CD4-positive, alpha-beta T cell treated with Interferon gamma for 1 hour (primary cell): ENCODE results near the gene CTNNA3.

Source experiments
- DNase-seq: peaks from one replicate; pipeline ENCODE4 v3.0.0-alpha.2; 2020

The CTNNA3 gene

DNA sequence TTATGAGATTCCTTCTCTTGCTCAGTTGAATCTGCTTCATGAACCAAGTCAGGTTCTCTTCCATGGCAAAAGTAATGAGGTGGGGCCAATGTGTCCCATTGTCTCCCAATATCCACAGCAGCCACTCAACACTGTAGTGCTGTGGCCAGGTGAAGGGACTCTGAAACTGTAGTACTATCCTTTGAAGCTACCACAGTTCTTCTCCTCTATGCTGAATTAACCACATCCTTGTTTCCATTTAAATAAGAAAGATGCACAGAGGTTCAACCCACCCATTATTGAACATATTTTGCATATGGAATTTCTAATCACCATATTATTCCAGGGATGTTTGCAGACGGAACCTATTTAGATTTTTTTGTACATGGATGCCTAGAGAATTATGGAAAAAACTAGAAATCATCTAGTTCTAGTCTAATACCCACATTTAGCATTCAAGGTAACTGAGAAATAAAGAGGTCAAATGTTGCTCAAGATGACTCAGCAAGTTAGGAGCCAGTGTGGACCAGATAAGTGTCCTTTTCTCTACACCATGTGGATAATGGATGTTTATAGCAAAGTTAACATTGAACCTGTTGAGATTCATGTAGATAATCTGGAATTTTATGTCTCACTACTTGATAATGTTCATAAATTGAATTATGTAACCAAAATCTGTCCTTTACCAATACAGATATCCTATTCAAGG, 705.7 kb downstream of the CTNNA3 start:
- no peak for DNase-seq

DNA sequence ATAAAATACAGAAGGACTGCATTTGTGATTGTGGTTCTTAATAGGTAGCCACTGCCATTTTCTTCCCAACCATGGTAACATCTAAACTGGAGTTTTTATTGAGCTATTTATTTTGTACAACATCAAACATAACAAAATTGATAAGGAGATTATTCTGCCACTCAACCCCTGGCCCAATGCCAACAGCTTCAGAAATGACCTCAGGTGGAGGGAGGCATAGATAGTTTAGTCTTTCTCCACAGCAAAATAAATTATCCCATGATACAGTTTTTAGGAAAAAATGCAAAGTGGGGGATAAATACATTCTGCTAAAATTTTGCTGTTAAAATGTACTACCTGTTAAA, 712.5 kb downstream of the CTNNA3 start:
- no peak for DNase-seq

GRCh38 chr10:66982792-66983474, 713.1 kb downstream of the CTNNA3 start:
- DNase-seq = no peak

- DNase-seq = no peak
These were observed 714.0 kb downstream of the CTNNA3 start for GRCh38 chr10:66982053-66982420.

DNA sequence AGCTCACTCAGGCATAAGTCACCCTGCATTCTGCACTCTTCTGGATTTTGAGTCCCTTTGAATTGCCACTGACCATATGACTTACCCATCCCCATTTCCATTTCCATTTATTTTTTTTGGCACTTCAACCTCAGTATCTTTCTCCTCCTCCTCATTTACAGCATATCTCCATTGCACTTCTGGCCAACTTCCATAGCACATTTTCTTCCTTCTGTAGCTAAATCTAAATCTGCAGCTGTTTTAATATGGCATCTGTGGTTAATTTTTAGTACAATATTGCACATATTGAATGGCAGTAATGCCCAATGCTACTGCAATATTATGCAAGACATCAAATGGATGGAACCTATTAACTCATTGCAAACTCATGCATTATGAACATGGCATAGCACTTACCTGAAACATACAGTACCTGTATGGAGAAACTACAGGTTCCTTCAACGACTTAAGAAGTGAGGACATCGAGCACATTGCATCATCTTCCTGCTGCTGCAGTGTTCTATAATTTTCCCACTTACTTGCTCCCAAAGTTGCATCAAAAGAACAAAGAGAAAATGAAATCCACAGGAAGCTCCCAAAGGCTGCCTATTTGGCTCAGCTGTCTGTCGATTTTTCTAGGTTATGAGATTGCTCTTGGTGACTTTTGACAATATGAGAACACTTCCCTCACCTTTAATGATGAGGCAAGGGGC, 714.5 kb downstream of the CTNNA3 start:
- DNase-seq = no peak

GRCh38 chr10:66980246-66980815, 715.7 kb downstream of the CTNNA3 start:
- no peak for DNase-seq

DNA sequence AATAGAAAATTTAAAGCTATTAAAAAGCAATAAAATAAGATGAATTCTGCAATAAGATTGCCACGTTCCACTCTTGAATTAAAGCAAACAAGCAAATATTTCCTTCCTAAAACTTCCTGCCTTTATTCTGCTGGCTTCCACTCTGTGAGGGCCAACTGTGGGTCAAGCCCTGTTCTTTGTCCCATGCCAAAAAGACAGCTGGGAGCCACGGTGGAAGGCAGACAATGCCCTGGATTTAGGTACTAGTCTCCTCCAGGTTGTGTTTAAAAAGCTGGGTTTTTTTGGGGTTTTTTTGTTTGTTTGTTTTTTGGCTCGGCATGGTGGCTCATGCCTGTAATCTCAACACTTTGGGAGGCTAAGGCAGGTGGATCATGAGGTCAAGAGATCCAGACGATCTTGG, 731.0 kb downstream of the CTNNA3 start:
- DNase-seq = no peak

GRCh38 chr10:66958466-66958865, 737.5 kb downstream of the CTNNA3 start:
- no peak for DNase-seq

DNA sequence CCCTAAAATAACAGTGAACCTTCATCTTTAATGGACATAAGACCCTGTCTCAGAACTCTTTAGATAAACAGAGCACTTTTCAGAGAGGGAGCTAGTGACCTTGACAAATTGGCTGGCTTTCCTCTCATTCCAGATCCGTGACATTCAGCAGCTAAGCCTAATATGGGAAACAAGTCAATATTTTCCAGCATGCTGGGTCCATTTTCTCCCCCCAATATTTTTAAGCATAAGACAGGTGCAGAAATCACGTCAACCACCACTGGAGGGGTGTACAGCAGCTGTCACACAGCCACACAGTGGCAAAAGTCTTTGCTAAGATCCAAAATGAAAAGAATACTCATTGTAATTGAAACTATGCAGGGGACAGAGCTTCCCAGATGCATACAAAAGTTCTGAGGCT, 744.1 kb downstream of the CTNNA3 start:
- DNase-seq = no peak

DNA sequence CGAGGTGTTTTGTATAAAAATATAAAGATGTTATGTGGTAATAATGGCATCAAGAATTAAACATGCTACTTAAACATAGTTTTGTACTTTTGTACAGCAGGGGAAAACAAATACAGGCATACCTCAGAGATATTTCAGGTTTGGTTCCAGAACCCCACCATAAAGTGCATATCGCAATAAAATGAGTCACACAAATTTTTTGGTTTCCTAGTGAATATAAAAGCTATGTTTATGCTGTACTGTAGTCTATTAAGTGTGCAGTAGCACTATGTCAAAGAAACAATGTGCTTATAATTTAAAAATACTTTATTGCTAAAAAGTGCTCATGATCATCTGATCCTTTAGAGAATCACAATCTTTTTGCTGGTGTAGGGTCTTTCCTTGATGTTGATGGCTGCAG, 752.4 kb downstream of the CTNNA3 start:
- no peak for DNase-seq

- no peak for DNase-seq
These were observed 753.6 kb downstream of the CTNNA3 start for GRCh38 chr10:66942407-66942806.

DNA sequence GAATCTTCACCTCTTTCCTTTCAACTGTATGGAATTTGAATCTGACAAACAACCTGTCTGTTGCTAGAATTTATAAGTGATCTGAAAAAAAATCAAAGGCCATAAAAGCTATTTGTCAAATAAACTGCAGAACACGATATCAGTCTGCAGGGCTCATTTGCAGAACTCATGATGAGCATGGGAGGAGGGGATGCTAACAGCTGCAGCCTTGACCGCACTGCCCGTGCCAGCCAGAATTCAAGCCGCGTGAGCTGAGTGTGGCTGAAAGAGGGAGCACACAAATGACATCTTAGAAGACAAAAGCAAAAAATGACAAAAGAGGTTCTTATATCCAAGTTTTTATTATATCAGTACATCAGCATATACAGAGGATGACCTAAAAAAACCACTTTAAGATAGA, 754.5 kb downstream of the CTNNA3 start:
- DNase-seq = no peak

DNA sequence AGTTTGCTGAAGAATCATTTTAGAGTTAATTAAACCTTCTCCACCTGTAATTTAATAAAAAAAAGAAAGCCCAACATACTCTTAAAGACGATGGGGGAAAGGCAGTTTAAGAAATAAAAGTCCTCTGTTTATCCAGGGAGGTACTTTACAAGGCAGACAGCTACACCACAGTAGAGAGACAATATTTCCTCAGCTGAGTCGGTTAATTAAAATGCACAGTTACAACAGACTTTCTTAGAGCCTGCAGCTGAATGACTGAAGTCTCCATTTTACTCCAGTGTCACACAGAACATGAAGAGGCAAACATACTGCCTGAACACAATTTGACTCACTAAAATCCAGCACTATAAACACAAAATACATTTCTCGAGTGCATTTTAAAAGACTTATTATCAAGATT, 755.0 kb downstream of the CTNNA3 start:
- no peak for DNase-seq

DNA sequence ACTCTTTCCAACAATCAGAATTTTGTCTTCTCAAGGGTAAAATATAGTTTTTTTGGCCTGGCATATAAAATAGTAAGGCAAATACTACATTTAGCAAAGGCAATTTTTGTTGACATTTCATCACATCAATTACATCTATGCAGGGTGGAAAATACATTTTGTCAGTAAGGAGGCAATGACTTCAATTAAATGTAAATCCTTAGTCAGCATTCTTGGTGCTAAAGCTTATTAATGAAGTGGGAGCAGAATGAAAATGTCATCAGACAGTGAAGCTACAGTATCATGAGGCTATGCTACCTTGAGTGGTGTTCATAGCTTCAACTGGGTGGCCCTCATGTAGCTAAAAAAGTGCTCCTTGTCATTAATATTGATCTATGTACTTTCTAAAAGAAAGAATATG, 761.3 kb downstream of the CTNNA3 start:
- no peak for DNase-seq

DNA sequence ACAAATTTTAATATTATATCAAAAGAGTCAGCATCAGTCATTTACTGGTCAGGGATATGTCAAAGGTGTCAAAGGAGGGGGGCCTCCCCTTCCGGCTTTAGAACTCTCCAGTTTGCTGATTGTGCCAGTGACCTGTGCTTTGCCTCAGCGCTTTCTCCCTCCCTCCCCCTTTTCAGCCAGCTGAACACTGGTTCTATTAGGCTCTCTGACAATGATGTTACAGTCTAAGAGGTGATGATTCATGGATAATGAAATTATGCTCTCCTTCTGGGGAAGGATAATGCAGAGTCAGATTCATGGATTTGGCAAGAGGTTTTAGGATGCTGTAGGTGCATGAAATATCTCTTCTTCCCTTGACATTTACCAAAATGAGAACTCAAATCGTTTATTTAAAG, 764.0 kb downstream of the CTNNA3 start:
- no peak for DNase-seq

DNA sequence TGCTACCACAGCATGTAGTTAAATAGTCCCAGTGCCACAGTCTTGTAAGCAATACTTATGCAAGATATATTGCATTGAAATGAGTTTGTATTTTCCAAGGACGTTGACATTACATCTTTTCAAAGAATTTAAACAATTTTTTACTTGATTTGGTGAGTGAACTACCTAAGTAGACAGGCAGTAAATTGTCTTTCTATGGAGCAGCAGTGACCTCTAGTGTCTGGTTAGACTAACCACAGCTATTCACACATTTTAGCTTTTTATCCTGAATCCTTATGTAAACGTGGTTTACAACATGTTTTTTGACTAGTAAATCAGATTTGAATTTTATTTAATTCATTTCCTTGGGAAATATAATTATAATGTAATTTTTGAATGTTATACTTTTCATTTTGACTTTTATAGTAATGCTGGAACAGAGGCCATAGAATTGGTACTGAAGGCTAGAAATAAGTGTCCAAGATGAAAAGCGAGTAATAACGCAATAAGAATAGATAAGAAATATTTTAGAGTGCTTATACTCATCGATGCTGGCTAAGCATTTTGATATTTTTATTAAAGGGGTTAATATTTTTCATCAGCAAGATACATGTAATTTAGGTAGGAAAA, 764.6 kb downstream of the CTNNA3 start:
- no peak for DNase-seq

- DNase-seq = no peak
These were observed 766.6 kb downstream of the CTNNA3 start for GRCh38 chr10:66929375-66929774.

GRCh38 chr10:66928776-66929175, 767.2 kb downstream of the CTNNA3 start:
- DNase-seq = no peak

- DNase-seq = no peak
These were observed 767.8 kb downstream of the CTNNA3 start for GRCh38 chr10:66927971-66928770.

DNA sequence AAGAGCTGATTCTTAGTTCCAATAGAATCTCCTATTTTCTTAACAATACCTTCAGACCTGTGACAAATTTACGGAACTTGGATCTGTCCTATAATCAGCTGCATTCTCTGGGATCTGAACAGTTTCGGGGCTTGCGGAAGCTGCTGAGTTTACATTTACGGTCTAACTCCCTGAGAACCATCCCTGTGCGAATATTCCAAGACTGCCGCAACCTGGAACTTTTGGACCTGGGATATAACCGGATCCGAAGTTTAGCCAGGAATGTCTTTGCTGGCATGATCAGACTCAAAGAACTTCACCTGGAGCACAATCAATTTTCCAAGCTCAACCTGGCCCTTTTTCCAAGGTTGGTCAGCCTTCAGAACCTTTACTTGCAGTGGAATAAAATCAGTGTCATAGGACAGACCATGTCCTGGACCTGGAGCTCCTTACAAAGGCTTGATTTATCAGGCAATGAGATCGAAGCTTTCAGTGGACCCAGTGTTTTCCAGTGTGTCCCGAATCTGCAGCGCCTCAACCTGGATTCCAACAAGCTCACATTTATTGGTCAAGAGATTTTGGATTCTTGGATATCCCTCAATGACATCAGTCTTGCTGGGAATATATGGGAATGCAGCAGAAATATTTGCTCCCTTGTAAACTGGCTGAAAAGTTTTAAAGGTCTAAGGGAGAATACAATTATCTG, 768.6 kb downstream of the CTNNA3 start:
- DNase-seq = no peak

- no peak for DNase-seq
These were observed 769.2 kb downstream of the CTNNA3 start for GRCh38 chr10:66926841-66927240.
